Measurements from ENCODE around the gene NLRC4.

DNA sequence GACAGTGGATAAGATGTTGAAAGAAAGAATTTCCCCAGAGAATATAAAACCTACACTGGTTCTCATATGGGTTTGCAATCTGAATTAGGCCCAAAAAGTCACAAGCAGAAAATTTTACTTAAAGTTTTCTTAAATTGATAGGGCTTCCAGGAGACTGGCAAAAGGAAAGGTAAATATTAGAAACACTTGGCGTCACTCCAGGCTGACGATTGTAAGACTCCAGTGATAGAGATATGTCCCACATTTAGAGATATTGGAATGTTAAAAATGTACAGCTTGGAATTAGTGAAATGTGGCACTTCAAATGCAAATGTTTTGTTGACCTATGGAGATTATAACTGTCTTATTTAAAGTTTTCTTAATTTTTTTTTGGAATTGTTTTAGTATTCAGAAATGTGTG, 27.1 kb upstream of the NLRC4 start:
- no peak for TF ChIP-seq POLR2A (IDR thresholded peaks at IDR 0.05)
- TF ChIP-seq, protein P1, sequence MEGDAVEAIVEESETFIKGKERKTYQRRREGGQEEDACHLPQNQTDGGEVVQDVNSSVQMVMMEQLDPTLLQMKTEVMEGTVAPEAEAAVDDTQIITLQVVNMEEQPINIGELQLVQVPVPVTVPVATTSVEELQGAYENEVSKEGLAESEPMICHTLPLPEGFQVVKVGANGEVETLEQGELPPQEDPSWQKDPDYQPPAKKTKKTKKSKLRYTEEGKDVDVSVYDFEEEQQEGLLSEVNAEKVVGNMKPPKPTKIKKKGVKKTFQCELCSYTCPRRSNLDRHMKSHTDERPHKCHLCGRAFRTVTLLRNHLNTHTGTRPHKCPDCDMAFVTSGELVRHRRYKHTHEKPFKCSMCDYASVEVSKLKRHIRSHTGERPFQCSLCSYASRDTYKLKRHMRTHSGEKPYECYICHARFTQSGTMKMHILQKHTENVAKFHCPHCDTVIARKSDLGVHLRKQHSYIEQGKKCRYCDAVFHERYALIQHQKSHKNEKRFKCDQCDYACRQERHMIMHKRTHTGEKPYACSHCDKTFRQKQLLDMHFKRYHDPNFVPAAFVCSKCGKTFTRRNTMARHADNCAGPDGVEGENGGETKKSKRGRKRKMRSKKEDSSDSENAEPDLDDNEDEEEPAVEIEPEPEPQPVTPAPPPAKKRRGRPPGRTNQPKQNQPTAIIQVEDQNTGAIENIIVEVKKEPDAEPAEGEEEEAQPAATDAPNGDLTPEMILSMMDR (IDR thresholded peaks at IDR 0.05): no peak
